HepG2 (cell line): ENCODE results near the gene MYO1E. TPM values are rescaled to one million over a fixed set of nuclear protein-coding genes. Genes with fewer than 3 reads are reported as not detected.

Experiments
- CHD2 ChIP-seq: IDR thresholded peaks from 2 replicates; pipeline ENCODE4 v1.6.1; 2011; ENCODE audit warnings: low read depth, low read length, improper control_type of control experiment
- FOXJ3 ChIP-seq: sonication (generic); formaldehyde crosslinking; IDR thresholded peaks from 2 replicates; pipeline ENCODE4 v1.4.0; 2020; ENCODE audit warnings: missing genetic modification reagents, mild to moderate bottlenecking, borderline replicate concordance
- KMT2A ChIP-seq: sonication (generic); formaldehyde crosslinking; IDR thresholded peaks from 2 replicates; pipeline ENCODE4 v1.4.0; 2020; ENCODE audit warnings: missing genetic modification reagents
- MED1 ChIP-seq: sonication (generic); formaldehyde crosslinking; IDR thresholded peaks from 2 replicates; pipeline ENCODE4 v1.4.0; 2020; ENCODE audit warnings: missing genetic modification reagents
- NCOR1 ChIP-seq: fragments of 200-600 bp; sonication (generic); IDR thresholded peaks from 2 replicates; pipeline ENCODE4 v1.7.0; 2017; ENCODE audit warnings: antibody characterized with exemption, low read length, borderline replicate concordance
- PREB ChIP-seq: sonication (generic); formaldehyde crosslinking; IDR thresholded peaks from 2 replicates; pipeline ENCODE4 v1.4.0; 2020; ENCODE audit warnings: missing genetic modification reagents
- TCF7L2 ChIP-seq: IDR thresholded peaks from 2 replicates; pipeline ENCODE4 v1.6.1; 2011; ENCODE audit warnings: mild to moderate bottlenecking, low read depth, low read length, moderate library complexity
- TOE1 ChIP-seq: sonication (generic); formaldehyde crosslinking; IDR thresholded peaks from 2 replicates; pipeline ENCODE4 v1.4.0; 2020; ENCODE audit warnings: mild to moderate bottlenecking, missing genetic modification reagents
- ZBTB46 ChIP-seq: sonication (generic); formaldehyde crosslinking; IDR thresholded peaks from 2 replicates; pipeline ENCODE4 v1.4.0; 2020; ENCODE audit warnings: mild to moderate bottlenecking, missing genetic modification reagents, borderline replicate concordance
- ZNF121 ChIP-seq: sonication (generic); formaldehyde crosslinking; IDR thresholded peaks from 2 replicates; pipeline ENCODE4 v1.5.0; 2020; ENCODE audit warnings: mild to moderate bottlenecking, missing genetic modification reagents
- ZNF451 ChIP-seq: sonication (generic); formaldehyde crosslinking; IDR thresholded peaks from 2 replicates; pipeline ENCODE4 v1.5.0; 2020; ENCODE audit warnings: mild to moderate bottlenecking, missing genetic modification reagents
- ZNF687 ChIP-seq: sonication (generic); formaldehyde crosslinking; IDR thresholded peaks from 2 replicates; pipeline ENCODE4 v1.5.1; 2020; ENCODE audit warnings: mild to moderate bottlenecking, missing genetic modification reagents, moderate library complexity
- ZNF691 ChIP-seq: sonication (generic); formaldehyde crosslinking; IDR thresholded peaks from 2 replicates; pipeline ENCODE4 v1.4.0; 2020; ENCODE audit warnings: missing genetic modification reagents, low read depth, mild to moderate bottlenecking, borderline replicate concordance
- ZNF770 ChIP-seq: sonication (generic); formaldehyde crosslinking; IDR thresholded peaks from 2 replicates; pipeline ENCODE4 v1.5.0; 2020; ENCODE audit warnings: mild to moderate bottlenecking, missing genetic modification reagents
- polyA plus RNA-seq, 8 experiments: library from polyadenylated mRNA; depleted of rRNA in 3 of 8; stranded (reverse) in 7 of 8; unstranded in 1 of 8; fragments of >200 nt; fragmentation: Illumina TruSeq in 4 of 8; extraction: Trizol in 4 of 8; gene quantifications; 2 replicates each; pipeline versions ENCODE4 v1.2.1 to v1.2.3, GENCODE V29; 2011 to 2016; ENCODE audit warnings: low read depth in 4 of 8, missing spikeins in 1 of 8, mixed read lengths in 1 of 8; ENCODE audit not compliant: insufficient read depth in 1 of 8
- total RNA-seq, 5 experiments: library from RNA; depleted of rRNA; stranded (reverse); fragments of >200 nt; fragmentation: Illumina TruSeq; extraction: Trizol; gene quantifications; 2 replicates each; pipeline ENCODE4 v1.2.3, GENCODE V29; 2016; ENCODE audit warnings: low read depth in 1 of 5

The MYO1E gene
- total and polyA plus RNA-seq, 2 of the 13 experiments (the other 11 are each of a cell fraction or from before 2014, with no cell fraction given) = 15.7 to 25.1 TPM

- TF ChIP-seq ZNF687 (CRISPR knock-in tag) = peak; percentile 39; the same call in 1 of the 2 replicates
- TF ChIP-seq NCOR1 = peak; percentile 69; the same call in 1 of the 2 replicates
- TF ChIP-seq ZNF121 (CRISPR knock-in tag) = 0 out of 2 replicates have a peak, but pooled peaks have one; percentile 22
- peak; percentile 71 for TF ChIP-seq TCF7L2
- peak; percentile 100 for TF ChIP-seq ZNF691 (CRISPR knock-in tag)
- peak; percentile 93; the same call in 1 of the 2 replicates for TF ChIP-seq FOXJ3 (CRISPR knock-in tag)
- TF ChIP-seq ZNF451 (CRISPR knock-in tag) = peak; percentile 39; the same call in 1 of the 2 replicates
- TF ChIP-seq KMT2A = no peak
- peak; percentile 93 for TF ChIP-seq MED1 (CRISPR knock-in tag)
- TF ChIP-seq TOE1 (CRISPR knock-in tag) = peak; percentile 52; the same call in 1 of the 2 replicates
- 0 out of 2 replicates have a peak, but pooled peaks have one; percentile 8 for TF ChIP-seq ZNF770 (CRISPR knock-in tag)
- TF ChIP-seq CHD2 = no peak
- TF ChIP-seq ZBTB46 (CRISPR knock-in tag) = peak; percentile 90; the same call in 1 of the 2 replicates
- no peak for TF ChIP-seq PREB (CRISPR knock-in tag)
These were observed 96.2 kb downstream of the MYO1E start (continued) for GRCh38 chr15:59276225-59277178.
